Fibroblast of villous mesenchyme (primary cell): ENCODE results near the gene CTF1. TPM values are rescaled to one million over a fixed set of nuclear protein-coding genes. Genes with fewer than 3 reads are reported as not detected.
A peak's percentile ranks its signal among the peaks of the same experiment; 100 is the strongest.

ENCODE experiments used
- DNase-seq: peaks from one replicate; pipeline ENCODE4 v3.0.0-alpha.2; 2010; ENCODE audit warnings: low read depth
- H3K4me3 ChIP-seq: 2 replicates; pipeline ENCODE4 v1.5.1; 2011; ENCODE audit warnings: low read depth, mild to moderate bottlenecking, low read length
- CTCF ChIP-seq: IDR thresholded peaks from 2 replicates; pipeline ENCODE4 v1.5.1; 2012; ENCODE audit warnings: low read depth, mild to moderate bottlenecking, low read length; ENCODE audit not compliant: insufficient read depth
- total RNA-seq: library from RNA; depleted of rRNA; stranded (reverse); fragments of >200 nt; gene quantifications from 2 replicates; pipeline ENCODE4 v1.2.3, GENCODE V29; 2012

Gene CTF1
- total RNA-seq, 1 donor = 3.5 TPM

GRCh38 chr16:30876867-30877266 lies 19.5 kb upstream of the CTF1 start:
- DNase-seq = no peak
- H3K4me3 ChIP-seq = peak overlapping the region; percentile 73
- TF ChIP-seq CTCF = no peak

- H3K4me3 ChIP-seq = no peak overlapping the region
- TF ChIP-seq CTCF = no peak
- DNase-seq = no peak
Measured at GRCh38 chr16:30882429-30883310, 13.7 kb upstream of the CTF1 start.

- TF ChIP-seq CTCF = no peak
- no peak overlapping the region for H3K4me3 ChIP-seq
- DNase-seq = no peak
Measured at GRCh38 chr16:30884760-30885159, 11.7 kb upstream of the CTF1 start.

- no peak for DNase-seq
- H3K4me3 ChIP-seq = no peak overlapping the region
- TF ChIP-seq CTCF = no peak
Measured at GRCh38 chr16:30885196-30885595, 11.2 kb upstream of the CTF1 start.

- DNase-seq = no peak
- H3K4me3 ChIP-seq = no peak overlapping the region
- TF ChIP-seq CTCF = no peak
Measured at GRCh38 chr16:30886145-30886544, 10.3 kb upstream of the CTF1 start.

GRCh38 chr16:30887927-30888326 lies 8.5 kb upstream of the CTF1 start:
- no peak for DNase-seq
- TF ChIP-seq CTCF = no peak
- no peak overlapping the region for H3K4me3 ChIP-seq

- TF ChIP-seq CTCF = no peak
- H3K4me3 ChIP-seq = no peak overlapping the region
- DNase-seq = no peak
Measured at GRCh38 chr16:30888856-30889499, 7.4 kb upstream of the CTF1 start.
